ENCODE measurements around the gene CERKL. TPM values are rescaled to one million over a fixed set of nuclear protein-coding genes. Genes with fewer than 3 reads are reported as not detected.

The CERKL gene
- total RNA-seq, 2 donors from 2014 or later = not detected

DNA sequence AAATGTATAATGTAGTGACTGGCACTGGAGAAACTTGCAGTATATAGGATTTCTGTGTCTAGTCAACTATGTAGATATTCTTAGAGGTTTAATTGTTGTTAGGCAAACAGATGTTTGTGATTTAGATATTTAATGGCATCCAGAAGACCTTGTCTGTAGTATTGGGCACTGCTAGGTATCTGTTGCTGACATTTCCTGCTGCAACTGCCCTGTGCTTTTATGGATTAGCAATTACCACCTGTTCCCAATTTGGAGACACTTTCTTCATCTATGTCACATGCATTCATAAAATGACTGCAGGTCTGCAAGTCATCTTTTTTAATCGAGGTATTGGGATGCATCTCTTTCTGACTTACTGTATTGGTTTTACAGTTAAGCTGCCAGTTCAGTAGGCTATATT is 128.5 kb downstream of the CERKL start:
- Histone ChIP-seq H3K36me3 (no peaks in the 10 kb centered on the region), H3K4me3 (no peak overlapping the region), H3K4me1 (no peaks in the 10 kb centered on the region), H3K27ac (no peak overlapping the region), H3K9me3 (no peaks in the 10 kb centered on the region), H3K27me3 (no peaks in the 10 kb centered on the region)
- no peak for DNase-seq (ENCODE audit: low spot score)
- TF ChIP-seq, protein P1, sequence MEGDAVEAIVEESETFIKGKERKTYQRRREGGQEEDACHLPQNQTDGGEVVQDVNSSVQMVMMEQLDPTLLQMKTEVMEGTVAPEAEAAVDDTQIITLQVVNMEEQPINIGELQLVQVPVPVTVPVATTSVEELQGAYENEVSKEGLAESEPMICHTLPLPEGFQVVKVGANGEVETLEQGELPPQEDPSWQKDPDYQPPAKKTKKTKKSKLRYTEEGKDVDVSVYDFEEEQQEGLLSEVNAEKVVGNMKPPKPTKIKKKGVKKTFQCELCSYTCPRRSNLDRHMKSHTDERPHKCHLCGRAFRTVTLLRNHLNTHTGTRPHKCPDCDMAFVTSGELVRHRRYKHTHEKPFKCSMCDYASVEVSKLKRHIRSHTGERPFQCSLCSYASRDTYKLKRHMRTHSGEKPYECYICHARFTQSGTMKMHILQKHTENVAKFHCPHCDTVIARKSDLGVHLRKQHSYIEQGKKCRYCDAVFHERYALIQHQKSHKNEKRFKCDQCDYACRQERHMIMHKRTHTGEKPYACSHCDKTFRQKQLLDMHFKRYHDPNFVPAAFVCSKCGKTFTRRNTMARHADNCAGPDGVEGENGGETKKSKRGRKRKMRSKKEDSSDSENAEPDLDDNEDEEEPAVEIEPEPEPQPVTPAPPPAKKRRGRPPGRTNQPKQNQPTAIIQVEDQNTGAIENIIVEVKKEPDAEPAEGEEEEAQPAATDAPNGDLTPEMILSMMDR (IDR thresholded peaks at IDR 0.05) = no peak

- no peaks in the 10 kb centered on the region for H3K36me3 ChIP-seq
- H3K4me1 ChIP-seq = no peaks in the 10 kb centered on the region
- no peak overlapping the region for H3K27ac ChIP-seq
- H3K27me3 ChIP-seq = no peaks in the 10 kb centered on the region
- DNase-seq (ENCODE audit: low spot score) = no peak
- H3K4me3 ChIP-seq = no peak overlapping the region
- TF ChIP-seq, protein P1 (IDR thresholded peaks at IDR 0.05) = no peak
- no peaks in the 10 kb centered on the region for H3K9me3 ChIP-seq
Observed at GRCh38 chr2:181527058-181527457, 129.8 kb downstream of the CERKL start.

DNA sequence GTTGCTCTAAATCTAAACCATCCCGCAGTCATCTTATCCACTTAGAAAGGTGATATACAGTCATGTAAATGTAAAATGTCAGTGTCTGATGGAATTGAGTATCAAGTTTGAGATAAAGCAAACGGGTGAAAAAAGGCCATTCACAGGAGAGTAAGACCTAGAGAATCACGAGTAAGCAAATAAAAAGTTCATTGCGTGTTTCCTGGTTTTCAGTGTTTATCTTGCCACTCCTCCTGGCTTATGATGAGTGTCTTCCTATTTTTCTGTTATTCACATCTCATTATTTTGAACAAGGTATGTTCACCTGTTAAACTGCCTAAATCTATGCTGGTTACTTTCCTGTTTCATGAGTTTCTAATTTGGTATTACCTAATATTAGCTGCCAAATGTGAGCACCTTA is 130.9 kb downstream of the CERKL start:
- Histone ChIP-seq H3K27ac (no peak overlapping the region), H3K4me1 (no peaks in the 10 kb centered on the region), H3K36me3 (no peaks in the 10 kb centered on the region), H3K4me3 (no peak overlapping the region), H3K27me3 (no peaks in the 10 kb centered on the region), H3K9me3 (no peaks in the 10 kb centered on the region)
- TF ChIP-seq, protein P1 (IDR thresholded peaks at IDR 0.05) = no peak
- DNase-seq (ENCODE audit: low spot score) = no peak

- DNase-seq (ENCODE audit: low spot score) = no peak
Observed at GRCh38 chr2:181523756-181524155, 133.1 kb downstream of the CERKL start.

DNA sequence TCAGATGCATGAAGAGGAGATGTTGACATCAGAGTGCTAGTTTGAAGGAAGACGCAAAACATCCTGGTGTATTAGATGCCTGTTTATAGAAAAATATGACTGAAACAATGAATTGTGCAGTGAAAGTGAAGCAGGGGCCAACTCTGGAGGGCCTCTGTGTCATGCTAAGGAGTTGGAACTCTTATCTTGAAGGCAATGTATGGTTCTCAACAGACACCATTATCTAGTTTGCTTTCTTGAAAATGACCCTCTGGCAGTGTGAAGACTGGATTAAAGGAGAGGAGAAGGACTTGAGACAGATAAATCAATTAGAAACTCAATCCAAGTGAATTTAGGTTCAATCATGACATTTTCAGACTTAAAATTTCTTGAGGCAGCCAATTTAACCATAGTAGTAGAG is 136.7 kb downstream of the CERKL start:
- no peak for DNase-seq (ENCODE audit: low spot score)
- Histone ChIP-seq H3K4me1 (no peaks in the 10 kb centered on the region), H3K4me3 (no peak overlapping the region), H3K27me3 (no peaks in the 10 kb centered on the region), H3K36me3 (no peaks in the 10 kb centered on the region), H3K9me3 (no peaks in the 10 kb centered on the region), H3K27ac (no peak overlapping the region)
- TF ChIP-seq, protein P1 (IDR thresholded peaks at IDR 0.05) = no peak

More at GRCh38 chr2:181523756-181524155, 133.1 kb downstream of the CERKL start:
- Histone ChIP-seq H3K36me3 (no peaks in the 10 kb centered on the region), H3K27ac (no peak overlapping the region), H3K9me3 (no peaks in the 10 kb centered on the region), H3K4me3 (no peak overlapping the region), H3K27me3 (no peaks in the 10 kb centered on the region), H3K4me1 (no peaks in the 10 kb centered on the region)
- TF ChIP-seq, protein P1 (IDR thresholded peaks at IDR 0.05) = no peak

- no peaks in the 10 kb centered on the region for H3K9me3 ChIP-seq
- no peaks in the 10 kb centered on the region for H3K4me1 ChIP-seq
- no peak overlapping the region for H3K4me3 ChIP-seq
- TF ChIP-seq, protein P1 (IDR thresholded peaks at IDR 0.05) = no peak
- H3K27ac ChIP-seq = no peak overlapping the region
- no peak for DNase-seq (ENCODE audit: low spot score)
- no peaks in the 10 kb centered on the region for H3K36me3 ChIP-seq
- no peaks in the 10 kb centered on the region for H3K27me3 ChIP-seq
Observed at GRCh38 chr2:181517685-181518301, 139.1 kb downstream of the CERKL start.

Data from right atrium auricular region (tissue), 2 donors.